Measurements from ENCODE around the gene KLF14.

DNA sequence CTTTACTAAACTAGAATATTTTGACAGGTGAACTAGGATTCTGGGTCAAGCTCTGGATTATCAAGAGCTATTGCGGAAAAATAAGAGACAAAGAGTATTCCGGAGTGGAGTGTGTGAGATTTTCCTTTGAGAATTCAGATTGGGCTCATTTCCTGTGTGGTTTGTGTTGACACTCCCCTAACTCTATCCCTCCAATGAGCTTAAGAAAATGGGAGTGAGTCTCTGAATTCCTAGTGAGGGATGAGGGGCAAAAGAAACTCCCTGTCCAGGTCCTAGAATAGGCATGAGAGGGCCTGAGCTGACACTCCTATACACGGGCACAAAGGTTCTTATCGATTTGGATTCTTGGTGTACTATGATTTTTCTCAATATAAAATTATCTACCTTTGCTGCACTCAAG, 10.2 kb downstream of the KLF14 start:
- TF ChIP-seq, protein P1, sequence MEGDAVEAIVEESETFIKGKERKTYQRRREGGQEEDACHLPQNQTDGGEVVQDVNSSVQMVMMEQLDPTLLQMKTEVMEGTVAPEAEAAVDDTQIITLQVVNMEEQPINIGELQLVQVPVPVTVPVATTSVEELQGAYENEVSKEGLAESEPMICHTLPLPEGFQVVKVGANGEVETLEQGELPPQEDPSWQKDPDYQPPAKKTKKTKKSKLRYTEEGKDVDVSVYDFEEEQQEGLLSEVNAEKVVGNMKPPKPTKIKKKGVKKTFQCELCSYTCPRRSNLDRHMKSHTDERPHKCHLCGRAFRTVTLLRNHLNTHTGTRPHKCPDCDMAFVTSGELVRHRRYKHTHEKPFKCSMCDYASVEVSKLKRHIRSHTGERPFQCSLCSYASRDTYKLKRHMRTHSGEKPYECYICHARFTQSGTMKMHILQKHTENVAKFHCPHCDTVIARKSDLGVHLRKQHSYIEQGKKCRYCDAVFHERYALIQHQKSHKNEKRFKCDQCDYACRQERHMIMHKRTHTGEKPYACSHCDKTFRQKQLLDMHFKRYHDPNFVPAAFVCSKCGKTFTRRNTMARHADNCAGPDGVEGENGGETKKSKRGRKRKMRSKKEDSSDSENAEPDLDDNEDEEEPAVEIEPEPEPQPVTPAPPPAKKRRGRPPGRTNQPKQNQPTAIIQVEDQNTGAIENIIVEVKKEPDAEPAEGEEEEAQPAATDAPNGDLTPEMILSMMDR (IDR thresholded peaks at IDR 0.05): no peak
- TF ChIP-seq POLR2A (IDR thresholded peaks at IDR 0.05): no peak

All from heart left ventricle (tissue), 13 donors.